ENCODE data around the gene CHD3. TPM values are rescaled to one million over a fixed set of nuclear protein-coding genes. Genes with fewer than 3 reads are reported as not detected.

The CHD3 gene
- total RNA-seq: 115 and 141 TPM in 2 replicates

DNA sequence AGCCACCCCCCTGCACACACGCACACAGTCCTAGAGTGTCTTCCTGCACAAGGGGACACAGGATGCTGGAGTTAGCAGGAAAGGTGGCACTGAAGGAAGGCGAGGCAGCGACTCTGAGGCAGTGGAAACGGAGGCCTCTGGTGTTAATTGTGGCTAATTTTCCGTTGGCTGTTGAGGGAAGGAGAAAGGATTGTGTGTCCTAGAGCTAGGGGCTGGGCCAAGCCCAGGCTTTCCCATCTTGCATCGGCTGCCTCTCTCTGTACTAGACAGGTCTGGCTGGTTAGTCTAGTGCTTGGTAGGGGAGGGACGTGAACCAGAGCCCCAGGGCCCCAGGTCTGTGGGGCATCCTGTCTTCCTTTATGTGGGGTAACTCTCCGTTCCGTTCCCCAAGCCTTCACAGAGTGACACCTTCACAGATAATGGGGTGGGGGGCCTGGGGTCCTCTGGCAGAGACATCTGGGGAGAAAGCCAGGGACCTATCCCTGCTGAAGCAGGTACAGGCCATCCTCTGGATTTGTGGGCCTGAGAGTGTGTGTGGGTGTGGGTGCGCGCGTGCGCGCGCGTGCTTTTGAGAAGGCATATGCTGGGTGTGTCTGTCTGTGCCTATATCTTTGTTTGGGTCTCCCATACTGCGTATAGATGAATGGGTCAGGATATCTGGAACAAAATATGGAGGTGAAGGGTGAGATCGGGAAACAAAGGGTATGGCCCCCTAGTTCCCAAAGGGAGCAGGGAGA is at the start of gene CHD3:
CHD3 (plus strand) TSS at position 606 of the 737 bp plus-strand sequence. CDS start 212 bp downstream, outside the sequence.

GRCh38 chr17:7854851-7855659 is 33.5 kb upstream of the CHD3 start, which contains the start of gene TMEM88:
TSS of gene TMEM88 (plus strand) at chr17:7855066. CDS start at chr17:7855075, 9 bp downstream.

GRCh38 chr17:7856811-7857712 is 31.5 kb upstream of the CHD3 start, which contains the start of gene NAA38:
TSS of gene NAA38 (minus strand) at chr17:7857559. CDS start at chr17:7857463, 96 bp downstream.

DNA sequence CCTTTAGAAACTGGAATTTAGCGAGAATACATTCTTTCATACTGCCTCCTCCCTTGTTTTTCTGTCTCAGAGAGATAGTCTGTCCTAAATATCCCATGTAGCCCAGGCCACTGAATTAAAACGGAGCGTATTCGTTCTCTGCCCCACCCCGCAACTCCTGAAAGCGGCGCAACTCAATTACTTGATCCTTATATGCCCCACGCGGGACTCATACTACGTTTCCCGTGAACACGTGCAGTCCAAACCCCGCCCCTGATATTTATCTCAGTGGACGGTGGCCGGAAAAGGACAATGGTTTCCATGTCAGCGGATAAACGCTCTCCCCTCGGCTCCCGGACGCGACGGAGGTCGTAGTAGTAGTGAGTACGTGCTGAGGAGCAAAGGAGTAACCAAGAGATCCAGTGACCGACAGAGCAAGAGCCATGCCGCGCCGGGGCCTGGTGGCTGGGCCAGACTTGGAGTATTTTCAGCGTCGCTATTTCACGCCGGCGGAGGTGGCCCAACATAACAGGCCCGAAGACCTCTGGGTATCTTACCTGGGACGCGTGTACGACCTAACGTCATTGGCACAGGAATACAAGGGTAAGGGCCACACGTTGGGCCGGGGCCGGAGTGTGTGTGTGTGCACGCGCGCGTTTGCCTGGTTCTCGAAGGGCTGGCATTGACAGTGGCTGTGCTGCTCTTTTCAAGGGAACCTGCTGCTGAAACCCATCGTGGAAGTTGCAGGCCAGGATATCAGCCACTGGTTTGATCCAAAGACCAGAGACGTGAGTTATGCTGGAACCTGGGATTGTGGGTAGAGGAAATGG is 30.7 kb upstream of the CHD3 start, which contains the start of gene CYB5D1:
CYB5D1 (plus strand) TSS at position 291 of the 809 bp plus-strand sequence; CDS start at position 423, 132 bp downstream.

DNA sequence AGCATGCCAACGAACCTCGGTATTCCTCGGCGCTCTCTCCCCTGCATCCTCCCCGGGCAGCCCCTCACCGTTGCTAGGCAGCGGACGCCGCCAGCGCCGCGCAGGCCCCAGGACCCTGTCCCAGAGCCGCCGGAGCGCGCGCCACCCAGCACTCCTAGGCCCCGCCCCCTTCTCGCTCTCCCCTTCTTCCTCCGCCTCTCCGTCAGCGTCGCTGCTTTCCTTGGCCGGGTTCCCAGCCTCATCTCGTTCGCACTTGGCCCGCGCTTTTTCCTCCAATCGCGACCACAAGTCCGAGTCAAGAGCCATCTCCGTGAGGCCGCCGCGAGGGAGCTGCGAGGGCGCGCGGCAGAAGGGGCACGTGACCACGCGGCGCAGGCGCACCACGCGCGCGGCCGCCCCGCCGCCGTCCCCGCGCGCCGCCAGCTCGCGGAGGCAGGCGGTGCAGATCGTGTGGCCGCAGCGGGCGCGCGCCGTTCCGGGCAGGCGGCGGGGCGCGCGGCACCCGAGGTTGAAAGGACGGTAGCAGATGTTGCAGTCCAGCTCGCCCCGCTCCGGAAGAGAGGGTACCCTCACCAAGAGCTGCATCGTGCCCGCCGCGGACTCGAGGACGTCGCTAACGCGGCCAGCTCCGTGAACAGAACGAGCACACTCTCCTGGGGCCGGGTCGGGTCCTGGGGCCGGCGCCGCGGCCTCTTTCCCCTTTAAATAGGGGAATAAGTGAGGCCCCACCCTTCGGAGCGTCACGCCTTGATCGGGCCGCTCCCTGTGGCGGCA is 27.2 kb downstream of the CHD3 start, which contains the start of gene RNF227:
RNF227 (minus strand) TSS at position 679 of the 774 bp plus-strand sequence; CDS start at position 585, 94 bp downstream.

DNA sequence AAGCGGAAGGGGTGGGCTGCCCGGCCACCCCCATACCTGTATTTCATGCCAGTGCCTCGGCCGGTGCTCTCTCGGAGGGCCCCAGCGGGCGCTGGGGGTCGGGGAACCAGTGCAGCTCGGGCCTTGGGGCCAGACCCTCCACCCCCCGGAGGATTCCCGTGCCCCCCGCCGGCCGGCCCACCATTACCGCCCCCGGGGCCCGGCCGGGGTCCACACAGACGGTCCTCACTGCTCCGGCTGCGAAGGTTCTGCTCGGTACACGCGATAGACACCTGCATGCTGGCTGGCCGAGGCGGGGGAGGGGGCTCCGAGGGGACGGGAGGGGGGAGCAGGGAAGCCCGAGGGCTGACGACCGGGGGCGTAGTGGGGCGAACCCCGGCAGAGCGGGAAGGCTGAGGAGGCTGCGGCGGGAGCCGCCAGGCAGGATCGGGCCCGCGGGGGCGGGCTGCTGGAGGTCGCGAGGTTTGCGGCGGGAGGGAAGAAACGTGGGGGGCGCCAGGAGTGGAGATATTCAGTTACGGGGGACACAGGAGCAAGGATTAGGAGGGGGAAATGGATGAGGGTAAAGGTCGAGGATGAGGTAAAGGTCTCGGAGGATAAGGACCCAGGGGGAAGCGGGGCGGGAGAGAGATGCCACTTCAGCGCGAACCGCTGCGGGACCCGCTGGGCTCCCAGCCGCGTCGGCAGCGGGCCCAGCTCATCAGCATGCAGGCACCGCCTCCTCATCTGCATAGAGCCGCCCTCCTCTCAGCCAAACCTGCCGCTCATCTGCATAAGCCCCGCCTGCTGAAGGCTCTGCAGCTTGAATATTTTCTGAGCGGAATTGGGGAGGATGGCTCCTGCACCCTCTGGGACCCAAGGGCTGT is 40.8 kb downstream of the CHD3 start, which contains the start of gene KCNAB3:
KCNAB3 (minus strand) TSS at position 699 of the 866 bp plus-strand sequence; CDS start at position 278, 421 bp downstream.

DNA sequence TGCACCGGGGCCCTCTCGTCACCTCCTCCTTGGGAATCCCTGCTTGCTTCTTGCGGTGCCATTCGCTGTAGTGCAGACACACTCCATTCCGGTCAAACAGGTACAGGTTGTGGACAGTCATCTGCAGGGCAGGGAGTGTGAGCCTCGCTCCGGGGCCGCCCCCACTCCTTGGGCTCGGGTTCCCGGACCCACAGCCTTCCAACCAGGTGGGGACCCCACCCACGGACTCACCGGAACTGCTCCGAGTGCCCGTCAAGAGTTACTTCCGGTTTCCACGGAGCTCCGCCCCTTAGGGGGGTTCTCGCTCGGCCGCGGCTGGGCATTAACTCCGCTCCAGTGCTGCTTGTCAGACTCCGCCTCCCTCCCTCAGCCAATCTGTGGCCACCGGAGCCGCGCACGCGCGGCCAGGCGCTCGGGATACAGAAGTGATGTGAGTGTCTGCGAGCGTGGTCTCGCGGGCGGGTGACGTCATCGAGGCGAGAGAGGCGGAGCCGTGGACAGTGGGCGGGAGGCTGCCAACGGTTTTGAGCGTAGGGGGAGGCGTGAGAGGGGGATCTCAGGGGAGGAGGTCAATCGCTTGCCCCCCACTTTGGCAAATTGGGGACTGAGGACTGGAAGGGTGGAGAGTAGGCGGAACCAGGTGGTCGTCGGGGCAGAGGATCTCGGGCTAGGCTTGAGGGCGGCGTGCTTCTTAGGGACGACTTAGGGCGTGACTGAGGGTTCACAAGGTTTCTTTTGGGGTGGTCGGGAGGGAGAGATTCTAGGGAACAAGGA is 43.3 kb downstream of the CHD3 start, which contains the start of the genes CNTROB and TRAPPC1:
CNTROB (plus strand) TSS at position 498 of the 774 bp plus-strand sequence. CDS start 874 bp downstream, outside the sequence.
TRAPPC1 (minus strand) TSS at position 238 of the 774 bp plus-strand sequence; CDS start at position 121, 117 bp downstream.

Other genes with a start within 250 kb of the CHD3 start
- gene ATP1B2, start 237.9 kb upstream of the CHD3 start, total RNA-seq: not detected in 2 replicates
- gene TP53, start 201.3 kb upstream of the CHD3 start, total RNA-seq: 16.3 and 28.4 TPM in 2 replicates
- 3.1 and 7.9 TPM in 2 replicates for gene WRAP53, start 200.3 kb upstream of the CHD3 start, total RNA-seq
- gene EFNB3, start 183.6 kb upstream of the CHD3 start, total RNA-seq: under 0.01 and 0.19 TPM in 2 replicates
- gene DNAH2, start 171.0 kb upstream of the CHD3 start, total RNA-seq: 0.19 and 0.56 TPM in 2 replicates
- gene KDM6B, start 54.6 kb upstream of the CHD3 start, total RNA-seq: 4.2 and 68.6 TPM in 2 replicates
- gene TMEM88, start 33.7 kb upstream of the CHD3 start, total RNA-seq: 0.58 TPM in 1 of 2 replicates, not detected in the other
- gene NAA38, start 31.2 kb upstream of the CHD3 start, total RNA-seq: 65.7 and 90.3 TPM in 2 replicates
- gene CYB5D1, start 30.8 kb upstream of the CHD3 start, total RNA-seq: 13.0 and 13.6 TPM in 2 replicates
- gene RNF227, start 27.5 kb downstream of the CHD3 start, total RNA-seq: 1.7 and 8.5 TPM in 2 replicates
- gene KCNAB3, start 41.1 kb downstream of the CHD3 start, total RNA-seq: 0.58 and 0.85 TPM in 2 replicates
- gene TRAPPC1, start 43.2 kb downstream of the CHD3 start, total RNA-seq: 36.1 and 46.8 TPM in 2 replicates
- 18.0 and 27.6 TPM in 2 replicates for gene CNTROB, start 43.4 kb downstream of the CHD3 start, total RNA-seq
- not detected in 2 replicates for gene GUCY2D, start 113.8 kb downstream of the CHD3 start, total RNA-seq
- gene ALOX15B, start 150.3 kb downstream of the CHD3 start, total RNA-seq: 0.56 TPM in 1 of 2 replicates, not detected in the other
- not detected in 2 replicates for gene ALOX12B, start 198.9 kb downstream of the CHD3 start, total RNA-seq
- under 0.01 TPM in 1 of 2 replicates, not detected in the other for gene ALOXE3, start 229.7 kb downstream of the CHD3 start, total RNA-seq
- gene HES7, start 235.3 kb downstream of the CHD3 start, total RNA-seq: not detected in 2 replicates